Mesothelial cell of epicardium (in vitro differentiated cells): ENCODE data around the gene LYVE1. TPM values are rescaled to one million over a fixed set of nuclear protein-coding genes. Genes with fewer than 3 reads are reported as not detected.

Experiments used
- DNase-seq, 2 experiments: peaks; one replicate each; pipeline ENCODE4 v3.0.0; 2021; ENCODE audit warnings: low spot score in 2 of 2; ENCODE audit not compliant: unreplicated experiment in 2 of 2
- H3K27ac Mint-ChIP-seq: 2 replicates; pipeline ENCODE4 v1.8.0; 2021; ENCODE audit warnings: mixed read lengths
- H3K27me3 Mint-ChIP-seq: 2 replicates; pipeline ENCODE4 v1.8.0; 2021; ENCODE audit warnings: low read depth, mixed read lengths
- H3K36me3 Mint-ChIP-seq: 2 replicates; pipeline ENCODE4 v1.8.0; 2021; ENCODE audit warnings: mixed read lengths
- H3K4me1 Mint-ChIP-seq: 2 replicates; pipeline ENCODE4 v1.8.0; 2021; ENCODE audit warnings: mixed read lengths
- H3K4me3 Mint-ChIP-seq: 2 replicates; pipeline ENCODE4 v1.8.0; 2021; ENCODE audit warnings: mild to moderate bottlenecking, moderate library complexity, mixed read lengths
- H3K9me3 Mint-ChIP-seq: 2 replicates; pipeline ENCODE4 v1.8.0; 2021; ENCODE audit warnings: mixed read lengths
- total RNA-seq: library from RNA; stranded (reverse); gene quantifications from 3 replicates; pipeline ENCODE4 v1.2.1, GENCODE V29; 2021
- TF ChIP-seq, protein P1 (sequence below): fragments of 200-600 bp; sonication (generic); IDR thresholded peaks from one replicate; pipeline ENCODE4 v1.5.0; 2021; ENCODE audit warnings: antibody characterized with exemption; ENCODE audit not compliant: unreplicated experiment

The LYVE1 gene
- total RNA-seq, 1 donor from 2014 or later = 0.13 TPM

DNA sequence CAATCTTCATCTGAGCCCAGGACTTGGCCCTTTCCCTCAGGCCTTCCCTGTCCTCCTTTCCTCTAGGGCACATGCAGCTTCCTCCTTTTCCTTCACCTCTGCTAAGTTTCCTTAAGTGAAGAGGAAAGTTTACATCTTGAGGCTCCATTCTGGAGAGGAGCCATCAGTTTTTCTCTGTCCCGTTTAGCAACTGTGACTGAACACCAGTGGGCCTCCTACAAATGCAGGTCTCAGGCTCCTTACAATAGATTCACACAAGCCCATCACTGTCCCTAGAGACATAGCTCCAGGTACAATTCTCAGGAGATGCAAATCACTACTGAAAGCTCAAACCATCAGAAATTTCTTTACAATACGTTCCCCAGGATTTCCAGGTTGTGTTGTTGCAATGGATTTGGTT, 23.3 kb upstream of the LYVE1 start:
- H3K27ac Mint-ChIP-seq = no peak overlapping the region
- no peak overlapping the region for H3K4me3 Mint-ChIP-seq
- H3K36me3 Mint-ChIP-seq = no peaks in the 10 kb centered on the region
- H3K27me3 Mint-ChIP-seq = no peaks in the 10 kb centered on the region
- TF ChIP-seq, protein P1, sequence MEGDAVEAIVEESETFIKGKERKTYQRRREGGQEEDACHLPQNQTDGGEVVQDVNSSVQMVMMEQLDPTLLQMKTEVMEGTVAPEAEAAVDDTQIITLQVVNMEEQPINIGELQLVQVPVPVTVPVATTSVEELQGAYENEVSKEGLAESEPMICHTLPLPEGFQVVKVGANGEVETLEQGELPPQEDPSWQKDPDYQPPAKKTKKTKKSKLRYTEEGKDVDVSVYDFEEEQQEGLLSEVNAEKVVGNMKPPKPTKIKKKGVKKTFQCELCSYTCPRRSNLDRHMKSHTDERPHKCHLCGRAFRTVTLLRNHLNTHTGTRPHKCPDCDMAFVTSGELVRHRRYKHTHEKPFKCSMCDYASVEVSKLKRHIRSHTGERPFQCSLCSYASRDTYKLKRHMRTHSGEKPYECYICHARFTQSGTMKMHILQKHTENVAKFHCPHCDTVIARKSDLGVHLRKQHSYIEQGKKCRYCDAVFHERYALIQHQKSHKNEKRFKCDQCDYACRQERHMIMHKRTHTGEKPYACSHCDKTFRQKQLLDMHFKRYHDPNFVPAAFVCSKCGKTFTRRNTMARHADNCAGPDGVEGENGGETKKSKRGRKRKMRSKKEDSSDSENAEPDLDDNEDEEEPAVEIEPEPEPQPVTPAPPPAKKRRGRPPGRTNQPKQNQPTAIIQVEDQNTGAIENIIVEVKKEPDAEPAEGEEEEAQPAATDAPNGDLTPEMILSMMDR = no peak
- H3K9me3 Mint-ChIP-seq = peaks cover 10% of the 10 kb centered on the region
- DNase-seq = no peak
- H3K4me1 Mint-ChIP-seq = peaks cover 12% of the 10 kb centered on the region

DNA sequence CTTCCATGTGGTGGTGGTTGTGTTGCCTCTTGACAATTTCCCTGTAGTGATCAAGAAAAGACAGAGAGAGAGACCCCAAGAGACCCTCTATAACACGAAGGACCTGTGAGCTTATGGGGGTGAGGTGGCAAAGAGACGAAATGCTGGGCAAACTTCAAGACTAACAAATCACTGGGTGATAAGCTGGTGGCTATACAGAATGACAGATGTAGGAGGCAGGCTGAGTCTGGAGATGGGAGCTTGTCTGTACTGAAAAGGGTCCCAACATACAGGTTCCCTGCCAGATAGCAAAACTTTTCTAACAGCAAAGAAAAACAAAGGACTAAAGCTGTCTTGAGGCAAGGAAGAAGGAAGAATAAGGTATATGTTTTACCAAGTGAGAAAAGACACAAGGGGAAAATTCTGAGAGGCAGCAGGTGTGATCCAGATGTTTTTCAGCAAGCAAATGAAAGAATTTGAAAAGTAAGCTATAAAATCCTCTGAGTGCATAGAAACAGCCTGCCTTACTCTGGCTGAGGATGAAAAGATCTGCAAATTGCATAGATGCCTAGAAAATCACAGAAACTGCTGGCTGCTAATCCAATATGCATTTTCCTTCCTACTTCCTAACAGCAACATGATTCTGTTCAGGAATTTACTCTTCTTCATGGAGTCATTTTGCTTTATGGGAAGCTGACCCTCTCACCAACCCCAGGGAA, 21.9 kb upstream of the LYVE1 start:
- no peaks in the 10 kb centered on the region for H3K27me3 Mint-ChIP-seq
- no peaks in the 10 kb centered on the region for H3K9me3 Mint-ChIP-seq
- no peak overlapping the region for H3K4me3 Mint-ChIP-seq
- H3K36me3 Mint-ChIP-seq = no peaks in the 10 kb centered on the region
- TF ChIP-seq, protein P1 = no peak
- no peak for DNase-seq
- H3K27ac Mint-ChIP-seq = peak overlapping the region; percentile 64
- peaks cover 12% of the 10 kb centered on the region for H3K4me1 Mint-ChIP-seq

DNA sequence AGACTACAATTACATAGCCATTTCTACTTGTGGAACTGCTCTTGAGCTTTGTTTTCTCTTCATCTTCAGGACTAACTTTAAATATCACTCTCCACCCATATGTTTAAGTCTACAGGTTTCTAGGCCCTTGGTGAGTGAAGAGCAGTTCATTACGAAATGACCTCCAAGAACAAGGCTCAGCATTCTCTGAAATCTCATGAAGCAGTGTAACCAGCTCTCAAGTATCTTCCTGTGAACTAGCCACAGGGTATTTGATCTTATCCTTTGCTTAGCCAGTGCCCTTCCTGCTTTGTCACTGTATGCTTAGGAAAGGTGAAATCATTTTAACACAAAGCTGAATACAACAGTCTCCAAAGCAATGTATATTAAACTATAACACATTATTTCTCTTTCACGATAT, 20.4 kb upstream of the LYVE1 start:
- TF ChIP-seq, protein P1 = no peak
- Mint-ChIP-seq H3K4me1 (peaks cover 12% of the 10 kb centered on the region), H3K27me3 (no peaks in the 10 kb centered on the region), H3K27ac (no peak overlapping the region), H3K4me3 (no peak overlapping the region), H3K9me3 (no peaks in the 10 kb centered on the region), H3K36me3 (no peaks in the 10 kb centered on the region)
- no peak for DNase-seq

DNA sequence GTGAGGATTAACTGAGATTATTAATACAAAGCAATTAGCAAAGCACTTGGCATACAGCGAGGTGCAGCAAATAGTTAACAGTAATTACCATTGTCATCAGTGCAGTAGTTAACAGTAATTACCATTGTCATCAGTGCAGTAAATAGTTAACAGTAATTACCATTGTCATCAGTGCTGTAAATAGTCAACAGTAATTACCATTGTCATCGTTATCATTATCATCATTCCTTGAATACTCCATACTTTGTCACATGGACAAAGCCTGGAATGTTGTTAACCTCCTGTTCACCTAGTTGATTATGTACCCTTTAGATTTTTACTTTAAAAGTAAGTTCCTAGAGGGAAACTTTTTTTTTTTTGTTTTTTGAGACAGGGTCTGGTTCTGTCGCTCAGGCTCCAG, 19.5 kb upstream of the LYVE1 start:
- no peak overlapping the region for H3K4me3 Mint-ChIP-seq
- no peaks in the 10 kb centered on the region for H3K9me3 Mint-ChIP-seq
- peaks cover 12% of the 10 kb centered on the region for H3K4me1 Mint-ChIP-seq
- no peaks in the 10 kb centered on the region for H3K27me3 Mint-ChIP-seq
- no peak for DNase-seq
- H3K36me3 Mint-ChIP-seq = no peaks in the 10 kb centered on the region
- TF ChIP-seq, protein P1 = no peak
- no peak overlapping the region for H3K27ac Mint-ChIP-seq

DNA sequence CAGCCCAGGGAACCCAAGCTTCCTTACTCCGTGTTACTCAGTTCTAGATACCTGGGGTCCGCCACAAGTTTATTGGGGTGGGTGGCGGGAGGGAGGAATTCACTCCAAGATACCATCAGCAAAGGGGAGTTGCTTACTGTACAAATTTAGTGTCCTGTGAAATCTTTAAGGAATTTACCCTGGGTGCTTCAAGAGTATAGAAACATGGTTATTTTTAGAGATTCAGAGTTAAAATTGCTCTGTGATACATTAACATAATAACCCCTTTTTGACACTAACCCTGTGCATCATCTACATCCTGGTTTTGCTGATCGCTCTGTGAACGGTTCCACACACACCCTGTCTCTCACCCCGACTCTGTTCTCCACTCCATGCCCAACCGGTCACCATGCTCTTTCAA, 18.9 kb upstream of the LYVE1 start:
- Mint-ChIP-seq H3K27ac (no peak overlapping the region), H3K36me3 (no peaks in the 10 kb centered on the region), H3K4me1 (peaks cover 12% of the 10 kb centered on the region), H3K27me3 (no peaks in the 10 kb centered on the region), H3K9me3 (no peaks in the 10 kb centered on the region), H3K4me3 (no peak overlapping the region)
- TF ChIP-seq, protein P1 = no peak
- no peak for DNase-seq
